ENCODE data around the gene KIAA0040.

Gene KIAA0040

DNA sequence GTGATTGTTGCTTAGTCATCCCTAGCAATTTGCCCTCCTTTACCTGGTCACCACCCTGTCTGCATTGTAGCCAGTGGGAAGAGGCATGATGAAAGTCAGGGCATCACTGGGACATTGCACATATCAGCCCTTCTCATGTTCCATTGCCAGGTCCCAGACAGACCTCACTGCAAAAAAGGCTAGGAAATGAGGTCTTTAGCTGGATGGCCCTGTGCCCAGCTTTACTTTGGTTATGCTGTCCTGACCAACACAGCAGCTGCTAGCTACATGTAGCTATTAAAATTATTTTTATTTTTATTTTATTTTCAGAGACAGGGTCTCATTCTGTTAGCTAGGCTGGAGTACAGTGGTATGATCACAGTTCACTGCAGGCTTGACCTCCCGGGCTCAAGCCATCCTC lies 72.1 kb downstream of the KIAA0040 start:
- no peak for ATAC-seq
- TF ChIP-seq ZNF8 (CRISPR knock-in tag; IDR thresholded peaks at IDR 0.05) (no peak), GLIS3 (CRISPR knock-in tag; IDR thresholded peaks at IDR 0.05) (no peak), CSDC2 (CRISPR knock-in tag; IDR thresholded peaks at IDR 0.05) (no peak), ISL1 (CRISPR knock-in tag; IDR thresholded peaks at IDR 0.05) (no peak), ZFP3 (CRISPR knock-in tag; IDR thresholded peaks at IDR 0.05) (no peak), PPARA (CRISPR knock-in tag; IDR thresholded peaks at IDR 0.05; ENCODE audit: borderline replicate concordance) (no peak), ZFP30 (CRISPR knock-in tag; IDR thresholded peaks at IDR 0.05) (no peak), TCF4 (CRISPR knock-in tag; IDR thresholded peaks at IDR 0.05; ENCODE audit: borderline replicate concordance) (no peak), BACH2 (CRISPR knock-in tag; IDR thresholded peaks at IDR 0.05; ENCODE audit: borderline replicate concordance) (no peak), ARNTL (CRISPR knock-in tag; IDR thresholded peaks at IDR 0.05; ENCODE audit: borderline replicate concordance, low read depth) (no peak), TOX (CRISPR knock-in tag; IDR thresholded peaks at IDR 0.05; ENCODE audit: borderline replicate concordance) (no peak), ESRRG (CRISPR knock-in tag; IDR thresholded peaks at IDR 0.05) (no peak), ZNF565 (CRISPR knock-in tag; conservative IDR thresholded peaks at IDR 0.05; ENCODE audit: low read depth) (no peak), CREB5 (CRISPR knock-in tag; IDR thresholded peaks at IDR 0.05; ENCODE audit: low read depth) (no peak), SNAI2 (CRISPR knock-in tag; IDR thresholded peaks at IDR 0.05) (no peak)
- TF ChIP-seq, protein P1, sequence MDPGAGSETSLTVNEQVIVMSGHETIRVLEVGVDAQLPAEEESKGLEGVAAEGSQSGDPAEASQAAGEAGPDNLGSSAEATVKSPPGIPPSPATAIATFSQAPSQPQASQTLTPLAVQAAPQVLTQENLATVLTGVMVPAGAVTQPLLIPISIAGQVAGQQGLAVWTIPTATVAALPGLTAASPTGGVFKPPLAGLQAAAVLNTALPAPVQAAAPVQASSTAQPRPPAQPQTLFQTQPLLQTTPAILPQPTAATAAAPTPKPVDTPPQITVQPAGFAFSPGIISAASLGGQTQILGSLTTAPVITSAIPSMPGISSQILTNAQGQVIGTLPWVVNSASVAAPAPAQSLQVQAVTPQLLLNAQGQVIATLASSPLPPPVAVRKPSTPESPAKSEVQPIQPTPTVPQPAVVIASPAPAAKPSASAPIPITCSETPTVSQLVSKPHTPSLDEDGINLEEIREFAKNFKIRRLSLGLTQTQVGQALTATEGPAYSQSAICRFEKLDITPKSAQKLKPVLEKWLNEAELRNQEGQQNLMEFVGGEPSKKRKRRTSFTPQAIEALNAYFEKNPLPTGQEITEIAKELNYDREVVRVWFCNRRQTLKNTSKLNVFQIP (CRISPR knock-in tag; IDR thresholded peaks at IDR 0.05; ENCODE audit: borderline replicate concordance, low read depth), result no peak
- TF ChIP-seq, protein P2, sequence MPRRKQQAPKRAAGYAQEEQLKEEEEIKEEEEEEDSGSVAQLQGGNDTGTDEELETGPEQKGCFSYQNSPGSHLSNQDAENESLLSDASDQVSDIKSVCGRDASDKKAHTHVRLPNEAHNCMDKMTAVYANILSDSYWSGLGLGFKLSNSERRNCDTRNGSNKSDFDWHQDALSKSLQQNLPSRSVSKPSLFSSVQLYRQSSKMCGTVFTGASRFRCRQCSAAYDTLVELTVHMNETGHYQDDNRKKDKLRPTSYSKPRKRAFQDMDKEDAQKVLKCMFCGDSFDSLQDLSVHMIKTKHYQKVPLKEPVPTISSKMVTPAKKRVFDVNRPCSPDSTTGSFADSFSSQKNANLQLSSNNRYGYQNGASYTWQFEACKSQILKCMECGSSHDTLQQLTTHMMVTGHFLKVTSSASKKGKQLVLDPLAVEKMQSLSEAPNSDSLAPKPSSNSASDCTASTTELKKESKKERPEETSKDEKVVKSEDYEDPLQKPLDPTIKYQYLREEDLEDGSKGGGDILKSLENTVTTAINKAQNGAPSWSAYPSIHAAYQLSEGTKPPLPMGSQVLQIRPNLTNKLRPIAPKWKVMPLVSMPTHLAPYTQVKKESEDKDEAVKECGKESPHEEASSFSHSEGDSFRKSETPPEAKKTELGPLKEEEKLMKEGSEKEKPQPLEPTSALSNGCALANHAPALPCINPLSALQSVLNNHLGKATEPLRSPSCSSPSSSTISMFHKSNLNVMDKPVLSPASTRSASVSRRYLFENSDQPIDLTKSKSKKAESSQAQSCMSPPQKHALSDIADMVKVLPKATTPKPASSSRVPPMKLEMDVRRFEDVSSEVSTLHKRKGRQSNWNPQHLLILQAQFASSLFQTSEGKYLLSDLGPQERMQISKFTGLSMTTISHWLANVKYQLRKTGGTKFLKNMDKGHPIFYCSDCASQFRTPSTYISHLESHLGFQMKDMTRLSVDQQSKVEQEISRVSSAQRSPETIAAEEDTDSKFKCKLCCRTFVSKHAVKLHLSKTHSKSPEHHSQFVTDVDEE (CRISPR knock-in tag; IDR thresholded peaks at IDR 0.05), result no peak

DNA sequence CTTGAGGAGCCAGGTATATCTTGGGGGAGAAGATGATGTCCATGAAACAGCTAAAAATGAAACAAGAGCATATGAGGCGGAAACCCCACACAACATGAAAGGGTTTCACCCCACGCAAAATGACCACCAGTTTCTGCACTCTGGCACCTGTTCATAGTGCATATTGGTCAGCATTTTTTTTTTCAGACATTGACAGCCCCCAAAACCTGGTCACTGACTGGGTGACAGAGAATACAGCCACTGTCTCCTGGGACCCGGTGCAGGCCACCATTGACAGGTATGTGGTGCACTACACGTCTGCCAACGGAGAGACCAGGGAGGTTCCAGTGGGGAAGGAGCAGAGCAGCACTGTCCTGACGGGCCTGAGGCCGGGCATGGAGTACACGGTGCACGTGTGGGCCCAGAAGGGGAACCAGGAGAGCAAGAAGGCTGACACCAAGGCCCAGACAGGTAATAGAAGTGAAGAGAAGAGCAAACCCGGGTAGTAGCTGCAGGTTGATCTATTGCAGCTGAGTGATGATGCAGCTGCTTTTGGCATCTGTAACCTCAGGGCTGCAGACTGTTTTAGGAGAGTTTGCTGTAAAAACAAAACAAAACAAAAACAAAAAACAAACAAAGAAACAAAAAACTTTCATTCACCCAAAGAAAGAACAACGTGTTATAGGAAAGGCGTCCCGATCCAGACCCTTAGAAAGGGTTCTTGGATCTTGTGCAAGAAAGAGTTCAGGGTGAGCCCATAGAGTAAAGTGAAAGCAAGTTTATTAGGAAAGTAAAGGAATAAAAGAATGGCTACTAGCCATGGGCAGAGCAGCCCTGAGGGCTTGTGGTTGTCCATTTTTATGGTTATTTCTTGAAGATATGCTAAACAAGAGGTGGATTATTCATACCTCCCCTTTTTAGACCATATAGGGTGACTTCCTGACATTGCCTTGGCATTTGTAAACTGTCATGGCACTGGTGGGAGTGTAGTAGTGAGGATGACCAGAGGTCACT lies 73.9 kb downstream of the KIAA0040 start:
- TF ChIP-seq ARNTL (CRISPR knock-in tag; IDR thresholded peaks at IDR 0.05; ENCODE audit: borderline replicate concordance, low read depth) (no peak), ZC3H10 (CRISPR knock-in tag; IDR thresholded peaks at IDR 0.05) (no peak), CREB5 (CRISPR knock-in tag; IDR thresholded peaks at IDR 0.05; ENCODE audit: low read depth) (no peak), ZNF8 (CRISPR knock-in tag; IDR thresholded peaks at IDR 0.05) (no peak), TOX (CRISPR knock-in tag; IDR thresholded peaks at IDR 0.05; ENCODE audit: borderline replicate concordance) (no peak), ZFP30 (CRISPR knock-in tag; IDR thresholded peaks at IDR 0.05) (no peak), SNAI2 (CRISPR knock-in tag; IDR thresholded peaks at IDR 0.05) (no peak)
- TF ChIP-seq, protein P3, sequence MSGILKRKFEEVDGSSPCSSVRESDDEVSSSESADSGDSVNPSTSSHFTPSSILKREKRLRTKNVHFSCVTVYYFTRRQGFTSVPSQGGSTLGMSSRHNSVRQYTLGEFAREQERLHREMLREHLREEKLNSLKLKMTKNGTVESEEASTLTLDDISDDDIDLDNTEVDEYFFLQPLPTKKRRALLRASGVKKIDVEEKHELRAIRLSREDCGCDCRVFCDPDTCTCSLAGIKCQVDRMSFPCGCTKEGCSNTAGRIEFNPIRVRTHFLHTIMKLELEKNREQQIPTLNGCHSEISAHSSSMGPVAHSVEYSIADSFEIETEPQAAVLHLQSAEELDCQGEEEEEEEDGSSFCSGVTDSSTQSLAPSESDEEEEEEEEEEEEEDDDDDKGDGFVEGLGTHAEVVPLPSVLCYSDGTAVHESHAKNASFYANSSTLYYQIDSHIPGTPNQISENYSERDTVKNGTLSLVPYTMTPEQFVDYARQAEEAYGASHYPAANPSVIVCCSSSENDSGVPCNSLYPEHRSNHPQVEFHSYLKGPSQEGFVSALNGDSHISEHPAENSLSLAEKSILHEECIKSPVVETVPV (CRISPR knock-in tag; IDR thresholded peaks at IDR 0.05), result no peak
- ATAC-seq, result no peak

GRCh38 chr1:175116903-175117302 lies 75.7 kb downstream of the KIAA0040 start:
- TF ChIP-seq TCF4 (CRISPR knock-in tag; IDR thresholded peaks at IDR 0.05; ENCODE audit: borderline replicate concordance), result no peak
- TF ChIP-seq ZNF8 (CRISPR knock-in tag; IDR thresholded peaks at IDR 0.05), result no peak
- no peak for TF ChIP-seq ZC3H10 (CRISPR knock-in tag; IDR thresholded peaks at IDR 0.05)
- no peak for TF ChIP-seq TOX (CRISPR knock-in tag; IDR thresholded peaks at IDR 0.05; ENCODE audit: borderline replicate concordance)
- no peak for TF ChIP-seq OSR1 (CRISPR knock-in tag; IDR thresholded peaks at IDR 0.05)
- TF ChIP-seq, protein P2 (CRISPR knock-in tag; IDR thresholded peaks at IDR 0.05), result no peak
- no peak for TF ChIP-seq ZFP30 (CRISPR knock-in tag; IDR thresholded peaks at IDR 0.05)
- no peak for TF ChIP-seq CSDC2 (CRISPR knock-in tag; IDR thresholded peaks at IDR 0.05)
- TF ChIP-seq BACH2 (CRISPR knock-in tag; IDR thresholded peaks at IDR 0.05; ENCODE audit: borderline replicate concordance), result no peak
- TF ChIP-seq ZNF70 (CRISPR knock-in tag; IDR thresholded peaks at IDR 0.05), result no peak
- TF ChIP-seq, protein P1 (CRISPR knock-in tag; IDR thresholded peaks at IDR 0.05; ENCODE audit: borderline replicate concordance, low read depth), result no peak
- TF ChIP-seq ZNF565 (CRISPR knock-in tag; conservative IDR thresholded peaks at IDR 0.05; ENCODE audit: low read depth), result no peak
- no peak for ATAC-seq
